Right lobe of liver (tissue), 4 donors: Measurements from ENCODE around the gene CARNS1.

Experiments
- CTCF ChIP-seq, 4 donors: fragments of 200-600 bp in 3 of 4; fragments of 450-650 bp in 1 of 4; IDR thresholded peaks; one replicate each; pipeline versions ENCODE4 v1.5.1 to v1.8.0; 2016 to 2022; ENCODE audit warnings: antibody characterized with exemption in 4 of 4, mild to moderate bottlenecking in 2 of 4
- POLR2A ChIP-seq: fragments of 450-650 bp; IDR thresholded peaks from one replicate; pipeline ENCODE4 v1.6.1; 2017; ENCODE audit warnings: antibody characterized with exemption, mild to moderate bottlenecking
- donor health status: DM: no; HTN: no; CAD: no.
- donor health status: DM: no; HTN: no; CAD: no.
- donor health status: DM: no; HTN: yes; CAD: no.

GRCh38 chr11:67376063-67376820 is 39.2 kb upstream of the CARNS1 start:
- TF ChIP-seq CTCF (IDR thresholded peaks at IDR 0.05) (no peak), POLR2A (no peak)
